HAP-1 (cell line): ENCODE results near the gene NAPA.
A peak's percentile ranks its signal among the peaks of the same experiment; 100 is the strongest.

ENCODE experiments used
- DNase-seq, 2 experiments: peaks; one replicate each; pipeline ENCODE4 v3.0.0-alpha.2; 2016 to 2020; ENCODE audit warnings: low spot score in 2 of 2
- H3K27me3 ChIP-seq: fragments of 250-450 bp; sonication (Bioruptor Pico); 2 replicates; pipeline ENCODE4 v1.5.1; 2020; ENCODE audit warnings: low read depth, mild to moderate bottlenecking, moderate library complexity
- H3K36me3 ChIP-seq: fragments of 250-450 bp; sonication (Bioruptor Pico); replicated peaks from 2 replicates; pipeline ENCODE4 v1.5.1; 2020; ENCODE audit warnings: mild to moderate bottlenecking
- H3K4me1 ChIP-seq: fragments of 250-450 bp; sonication (Bioruptor Pico); 2 replicates; pipeline ENCODE4 v1.5.1; 2020; ENCODE audit warnings: mild to moderate bottlenecking
- H3K4me3 ChIP-seq: fragments of 250-450 bp; sonication (Bioruptor Pico); 2 replicates; pipeline ENCODE4 v1.5.1; 2020; ENCODE audit warnings: mild to moderate bottlenecking, moderate library complexity
- H3K9me3 ChIP-seq: fragments of 250-450 bp; sonication (Bioruptor Pico); 2 replicates; pipeline ENCODE4 v1.5.1; 2020; ENCODE audit warnings: mild to moderate bottlenecking, moderate library complexity
- in situ Hi-C: fragments of 300-500 bp; cut with MboI; formaldehyde crosslinking; loops from 3 replicates; pipeline ENCODE4 v1.14.3; 2020; ENCODE audit warnings: low sequenced_read_pairs, inconsistent platforms, mixed read lengths

The NAPA gene

DNA sequence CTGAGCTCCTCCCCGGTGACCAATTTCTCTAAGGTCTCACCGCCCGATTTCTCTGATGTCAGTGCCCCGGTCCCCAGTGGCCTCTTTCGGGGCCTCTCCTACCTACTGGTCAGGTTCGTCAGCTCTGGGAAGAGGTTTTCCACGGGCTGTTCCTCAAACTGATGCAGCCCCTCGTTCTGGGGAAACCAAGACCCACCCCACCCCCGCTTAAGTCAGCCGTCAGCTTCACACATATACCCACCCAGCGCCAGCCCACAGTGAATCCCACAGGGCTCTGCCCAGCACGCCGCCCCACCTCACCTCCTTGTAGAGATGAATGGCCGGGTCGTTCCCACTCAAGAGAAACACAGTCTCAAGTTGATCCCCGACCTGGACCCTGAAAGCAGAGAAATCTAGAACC is 34.2 kb downstream of the NAPA start:
- no peak overlapping the region for H3K4me3 ChIP-seq
- DNase-seq, result no peak
- H3K4me1 ChIP-seq, result no peaks in the 10 kb centered on the region
- in situ Hi-C loops, result no loop called here
- no peaks in the 10 kb centered on the region for H3K36me3 ChIP-seq
- H3K27me3 ChIP-seq, result no peaks in the 10 kb centered on the region
- H3K9me3 ChIP-seq, result no peaks in the 10 kb centered on the region

DNA sequence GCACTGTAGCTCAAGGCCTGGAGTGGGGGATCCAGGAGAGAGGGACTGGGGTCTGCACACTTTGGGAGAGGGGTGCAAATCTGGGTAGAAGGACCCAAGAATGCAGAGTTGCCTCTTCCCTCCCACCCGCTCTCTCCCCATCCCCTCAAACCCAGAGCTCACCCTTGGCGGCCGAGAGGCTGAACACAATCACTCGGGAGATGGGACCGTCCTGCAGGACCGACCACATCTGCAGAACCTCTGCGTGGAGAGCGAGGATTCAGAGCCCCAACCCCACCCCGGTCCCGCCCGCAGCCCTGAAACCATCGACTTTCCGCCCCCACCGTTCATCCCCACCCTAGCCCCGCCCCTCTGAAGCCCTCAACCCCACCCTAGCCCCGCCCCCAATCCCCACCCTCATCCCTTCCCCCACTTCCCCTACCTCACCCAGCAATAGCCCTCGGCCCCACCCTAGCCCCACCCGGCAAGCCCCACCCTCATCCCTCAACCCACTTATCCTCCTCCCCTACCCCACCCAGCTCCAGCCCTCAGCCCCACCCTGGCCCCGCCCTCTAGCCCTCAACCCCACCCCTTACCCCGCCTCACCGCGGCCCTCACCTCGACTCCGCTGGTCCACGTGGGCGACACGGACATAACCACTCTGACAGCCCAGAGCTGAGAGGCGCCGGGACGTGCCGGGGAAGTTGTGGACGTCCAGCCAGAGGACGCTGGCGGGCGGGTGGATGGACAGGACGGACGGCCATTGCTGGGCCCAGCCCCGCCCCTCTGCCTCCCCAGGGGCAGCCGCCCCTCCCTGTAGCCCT is 35.0 kb downstream of the NAPA start:
- Histone ChIP-seq H3K4me1 (no peaks in the 10 kb centered on the region), H3K9me3 (no peaks in the 10 kb centered on the region), H3K27me3 (no peaks in the 10 kb centered on the region), H3K36me3 (no peaks in the 10 kb centered on the region), H3K4me3 (no peak overlapping the region)
- peak in 1 of 2 experiments; percentile 37 for DNase-seq
- in situ Hi-C loops, result loop anchor here (5.0 kb wide), 1 partner anchor 38 kb away; no protein-coding TSS in a partner anchor

DNA sequence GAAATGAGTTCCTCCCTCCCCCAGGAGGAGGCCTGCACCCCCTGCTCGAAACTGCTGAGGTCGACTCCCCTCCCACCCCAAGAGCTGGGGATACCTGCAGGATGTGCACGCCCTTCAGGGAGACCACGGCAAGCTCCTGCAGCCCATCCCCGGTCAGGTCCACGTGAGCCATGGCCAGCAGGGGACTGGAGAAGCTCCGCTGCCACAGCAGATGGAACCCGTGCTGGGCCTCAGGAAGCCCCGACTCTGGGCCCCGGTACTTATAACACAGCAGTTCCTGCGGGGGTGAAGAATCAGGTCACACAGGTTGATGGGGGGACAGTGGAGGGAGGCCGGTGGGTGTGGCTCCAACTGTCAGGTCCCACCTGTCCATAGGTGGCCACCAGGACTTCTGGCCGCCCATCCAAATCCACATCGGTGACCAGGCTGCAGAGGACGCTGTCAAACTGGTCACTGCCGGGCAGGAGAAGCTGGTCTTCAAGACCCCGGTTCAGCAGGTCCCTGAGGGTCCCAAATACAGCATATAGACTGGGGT is 38.4 kb downstream of the NAPA start:
- no peak overlapping the region for H3K4me3 ChIP-seq
- H3K27me3 ChIP-seq, result peaks cover 1% of the 10 kb centered on the region
- no peaks in the 10 kb centered on the region for H3K36me3 ChIP-seq
- no peaks in the 10 kb centered on the region for H3K4me1 ChIP-seq
- in situ Hi-C loops, result loop anchor here (5.0 kb wide), 1 partner anchor 34 kb away; no protein-coding TSS in a partner anchor
- no peaks in the 10 kb centered on the region for H3K9me3 ChIP-seq
- no peak for DNase-seq

DNA sequence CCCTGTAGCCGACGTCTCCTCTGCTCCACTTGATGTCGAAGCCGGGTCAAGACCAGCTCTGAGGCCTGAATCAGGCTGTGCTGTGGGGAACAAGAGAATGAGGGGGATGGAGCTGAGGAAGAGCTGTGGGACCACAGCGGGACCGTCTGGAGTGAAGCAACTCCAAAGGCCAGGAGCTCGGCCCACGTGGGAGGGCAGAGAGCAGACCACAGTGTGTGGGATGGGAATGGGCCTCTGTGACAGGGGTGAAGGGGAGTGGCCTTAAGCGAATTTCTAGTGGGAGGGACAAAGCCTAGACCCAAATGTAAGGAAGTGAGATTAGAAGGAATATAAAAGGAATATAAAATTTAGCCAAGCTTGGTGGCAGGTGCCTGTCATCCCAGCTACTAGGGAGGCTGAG is 39.4 kb downstream of the NAPA start:
- no peak for DNase-seq
- in situ Hi-C loops, result loop anchor here (5.0 kb wide), 1 partner anchor 33 kb away; no protein-coding TSS in a partner anchor

DNA sequence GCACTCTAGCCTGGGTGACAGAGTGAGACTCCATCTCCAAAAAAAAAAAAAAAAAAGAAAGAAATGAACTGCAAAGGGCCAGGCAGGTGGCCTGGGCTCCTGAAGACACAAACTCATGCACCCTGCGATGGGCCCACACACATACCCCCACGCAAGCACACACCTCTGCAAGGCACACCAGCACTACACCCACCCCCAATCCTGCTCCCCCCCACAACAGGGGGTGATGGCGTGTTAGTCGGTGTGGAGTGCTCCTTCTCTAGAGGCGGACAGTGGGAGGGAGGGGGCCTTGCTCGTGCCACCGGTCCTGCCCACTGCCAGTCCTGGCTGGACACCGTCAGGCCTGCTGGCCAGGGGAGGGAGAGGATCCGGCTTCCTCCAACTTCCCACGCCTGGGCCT is 41.5 kb downstream of the NAPA start:
- Histone ChIP-seq H3K27me3 (peaks cover 32% of the 10 kb centered on the region), H3K4me1 (no peaks in the 10 kb centered on the region), H3K9me3 (no peaks in the 10 kb centered on the region), H3K36me3 (no peaks in the 10 kb centered on the region), H3K4me3 (no peak overlapping the region)
- DNase-seq, result no peak
- in situ Hi-C loops, result no loop called here

More for the DNA sequence above, 39.4 kb downstream of the NAPA start:
- Histone ChIP-seq H3K4me1 (no peaks in the 10 kb centered on the region), H3K9me3 (no peaks in the 10 kb centered on the region), H3K4me3 (no peak overlapping the region), H3K36me3 (no peaks in the 10 kb centered on the region), H3K27me3 (peaks cover 12% of the 10 kb centered on the region)

DNA sequence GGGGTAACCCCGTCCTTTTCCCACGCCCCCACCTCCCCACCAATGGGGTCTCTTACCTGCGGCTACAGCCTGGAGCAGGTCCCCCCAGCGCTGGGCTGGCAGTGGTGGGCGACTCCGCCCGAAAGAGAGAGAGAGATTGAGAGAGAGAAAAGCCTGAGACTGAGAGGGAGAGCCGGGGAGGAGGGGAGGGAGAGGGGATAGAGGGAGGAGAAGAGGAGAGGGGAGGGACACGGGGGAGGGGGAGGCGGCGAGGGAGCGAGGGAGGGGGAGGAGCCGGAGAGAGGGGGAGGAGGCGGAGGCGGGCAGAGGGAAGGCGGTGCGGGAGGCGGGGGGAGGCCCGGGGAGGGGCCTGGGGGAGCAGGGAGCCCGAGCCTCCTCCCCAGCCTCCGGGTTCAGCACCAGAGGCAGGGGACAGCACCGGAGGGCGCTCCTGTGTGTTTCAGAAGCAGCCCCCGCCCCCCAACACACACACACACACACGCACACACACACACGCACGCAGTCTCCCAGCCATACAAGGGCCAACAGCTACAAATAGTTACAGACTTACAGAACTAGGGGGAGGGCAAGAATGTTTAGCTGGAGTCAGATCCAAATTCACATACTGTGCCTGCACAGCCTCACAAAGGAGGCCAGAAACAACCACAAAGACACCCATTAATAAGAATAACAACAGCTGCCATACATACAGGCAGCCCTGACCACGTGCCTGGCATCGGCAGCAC is 43.0 kb downstream of the NAPA start, which contains the start of gene SLC8A2:
Gene SLC8A2, minus strand, starts transcription at position 161 of the 725 bp plus-strand sequence. CDS start 5,490 bp downstream, outside the sequence.
- Histone ChIP-seq H3K36me3 (no peaks in the 10 kb centered on the region), H3K4me3 (peak within 1 kb of the TSS; percentile 13; the same call in 1 of the 2 replicates), H3K9me3 (no peaks in the 10 kb centered on the region), H3K4me1 (no peaks in the 10 kb centered on the region), H3K27me3 (peaks cover 42% of the 10 kb centered on the region)
- DNase-seq, result peak; percentile 64 to 91
- in situ Hi-C loops, result no loop called here

DNA sequence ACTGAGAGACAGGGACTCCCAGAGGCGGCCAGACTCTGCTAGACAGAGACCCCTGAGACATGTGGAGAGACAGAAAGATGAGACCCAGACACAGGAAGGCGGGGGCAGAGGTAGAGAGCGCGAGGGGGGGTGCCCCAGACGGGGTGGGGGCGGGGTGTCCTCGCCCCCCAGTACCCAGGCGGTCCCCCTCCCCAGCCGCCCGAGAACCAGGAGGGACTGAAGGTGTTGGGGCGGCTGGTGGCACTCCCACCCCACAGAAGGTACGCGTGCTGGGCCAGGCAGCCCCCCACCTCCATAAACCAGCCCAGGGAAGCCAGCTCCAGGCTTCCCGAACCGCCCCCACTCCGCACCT is 43.5 kb downstream of the NAPA start:
- Histone ChIP-seq H3K27me3 (peaks cover 44% of the 10 kb centered on the region), H3K9me3 (no peaks in the 10 kb centered on the region), H3K36me3 (no peaks in the 10 kb centered on the region), H3K4me1 (no peaks in the 10 kb centered on the region), H3K4me3 (peak overlapping the region; percentile 13; the same call in 1 of the 2 replicates)
- in situ Hi-C loops, result no loop called here
- no peak for DNase-seq

DNA sequence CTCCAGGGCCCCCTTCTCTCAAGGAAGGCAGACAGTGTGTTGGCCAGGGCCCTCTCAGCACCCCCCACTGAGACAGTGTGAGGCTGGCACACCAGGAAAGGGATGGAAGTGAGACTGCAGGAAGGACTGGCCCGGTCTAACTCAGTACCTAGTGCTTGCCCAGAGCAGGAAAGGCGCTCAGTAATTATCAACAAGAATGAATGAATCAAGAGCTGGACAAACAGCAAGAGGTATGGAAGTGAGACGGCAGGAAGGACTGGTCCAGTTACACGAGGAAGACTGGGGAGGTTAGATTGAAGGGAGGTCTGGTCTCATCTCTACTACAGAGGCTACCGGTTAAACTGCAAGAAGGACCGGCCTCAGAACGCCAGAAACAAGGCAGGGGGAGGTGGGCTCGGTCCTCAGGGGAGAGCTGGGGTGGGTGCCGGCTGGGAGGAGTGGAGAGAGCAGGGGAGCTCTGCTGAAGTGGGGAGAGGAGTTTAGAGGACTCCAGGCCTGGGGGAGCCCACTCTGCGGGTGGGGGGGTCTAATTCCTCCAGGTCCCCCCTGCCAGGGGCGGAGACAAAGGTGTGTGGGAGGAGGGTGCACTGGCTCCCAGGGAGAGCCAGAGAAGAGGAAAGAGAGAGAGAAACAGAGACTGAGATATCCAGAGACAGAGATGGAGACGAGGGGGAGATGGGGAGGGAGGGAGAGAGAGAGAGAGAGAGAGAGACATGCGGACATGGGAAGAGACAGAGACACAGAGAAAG is 44.2 kb downstream of the NAPA start:
- DNase-seq, result no peak
- Histone ChIP-seq H3K36me3 (no peaks in the 10 kb centered on the region), H3K4me1 (no peaks in the 10 kb centered on the region), H3K9me3 (no peaks in the 10 kb centered on the region), H3K4me3 (no peak overlapping the region), H3K27me3 (peaks cover 44% of the 10 kb centered on the region)
- in situ Hi-C loops, result no loop called here

DNA sequence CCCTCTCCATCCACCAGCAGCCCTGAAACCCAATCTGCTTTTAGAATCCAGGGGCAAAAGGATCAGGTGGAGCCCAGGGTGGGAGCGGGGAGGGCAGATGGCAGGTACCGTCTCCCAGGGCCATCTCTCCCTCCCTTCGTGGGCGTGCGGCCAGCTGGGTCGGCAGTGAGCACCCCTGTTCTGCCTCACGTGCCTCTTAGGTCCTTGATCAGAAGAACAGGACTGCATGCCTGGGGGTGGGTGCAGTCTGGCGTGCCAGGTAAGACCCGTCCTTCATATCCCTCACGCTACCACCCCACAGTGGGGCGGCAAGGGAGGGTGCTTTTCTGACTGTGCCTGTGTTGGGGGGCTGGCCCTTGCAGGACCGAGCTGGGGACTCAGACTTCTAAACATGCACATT is 45.1 kb downstream of the NAPA start:
- no peak overlapping the region for H3K4me3 ChIP-seq
- in situ Hi-C loops, result no loop called here
- H3K36me3 ChIP-seq, result no peaks in the 10 kb centered on the region
- H3K27me3 ChIP-seq, result peaks cover 51% of the 10 kb centered on the region
- H3K9me3 ChIP-seq, result no peaks in the 10 kb centered on the region
- no peak for DNase-seq
- no peaks in the 10 kb centered on the region for H3K4me1 ChIP-seq

DNA sequence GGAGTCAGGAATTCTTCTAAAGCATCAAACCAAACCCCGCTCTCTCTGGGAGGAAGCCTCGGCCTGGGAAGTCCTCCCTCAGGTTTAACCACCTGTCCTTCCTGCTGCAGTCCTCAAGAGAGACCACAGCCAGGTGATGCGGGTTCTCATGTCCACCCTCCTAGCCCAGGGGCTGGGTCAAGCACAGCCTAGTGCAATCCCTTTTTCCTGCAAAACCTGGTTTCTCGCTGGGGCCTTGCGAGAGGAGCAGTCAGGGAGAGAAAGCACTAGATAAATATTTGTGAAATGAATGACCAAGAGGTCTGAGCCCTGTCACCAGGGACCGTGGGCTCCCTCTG is 45.5 kb downstream of the NAPA start:
- Histone ChIP-seq H3K4me1 (no peaks in the 10 kb centered on the region), H3K36me3 (no peaks in the 10 kb centered on the region), H3K27me3 (peaks cover 51% of the 10 kb centered on the region), H3K4me3 (no peak overlapping the region), H3K9me3 (no peaks in the 10 kb centered on the region)
- in situ Hi-C loops, result no loop called here
- DNase-seq, result no peak

DNA sequence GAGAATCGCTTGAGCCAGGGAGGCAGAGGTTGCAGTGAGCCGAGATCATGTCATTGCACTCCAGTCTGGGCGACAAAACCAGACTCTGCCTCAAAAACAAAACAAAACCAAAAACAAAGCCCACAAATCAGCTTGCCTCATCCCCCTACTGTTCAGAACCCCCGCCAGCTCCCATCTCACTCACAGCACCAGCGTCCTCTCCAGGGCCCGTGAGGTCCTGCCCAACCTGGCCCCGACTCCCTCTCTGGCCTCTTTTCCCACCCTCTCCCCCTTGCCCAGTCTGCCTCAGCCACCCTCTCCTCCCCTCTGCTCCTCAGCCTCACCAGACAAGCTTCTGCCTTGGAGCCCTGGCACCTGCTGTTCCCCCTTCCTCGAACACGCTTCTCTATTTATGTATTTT is 46.9 kb downstream of the NAPA start:
- in situ Hi-C loops, result no loop called here
- Histone ChIP-seq H3K9me3 (no peaks in the 10 kb centered on the region), H3K27me3 (peaks cover 51% of the 10 kb centered on the region)

DNA sequence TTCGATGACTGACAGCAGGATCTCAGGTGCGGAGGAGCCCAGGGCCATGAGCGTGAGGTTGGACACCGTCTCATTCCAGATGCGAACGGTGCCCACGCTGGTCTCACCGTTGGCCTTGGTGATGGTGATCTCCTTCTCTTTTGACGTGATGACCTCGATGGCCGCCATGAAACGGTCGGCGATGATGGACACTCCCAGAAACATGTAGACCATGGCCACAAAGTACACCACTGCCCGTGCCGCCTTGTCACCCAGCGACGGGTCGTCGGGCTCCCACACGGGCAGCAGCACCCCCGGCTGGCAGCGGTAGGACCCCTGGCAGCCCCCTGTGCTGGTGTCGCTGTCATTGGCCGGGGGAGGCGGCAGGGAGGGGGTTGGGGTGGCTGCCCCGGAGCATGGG is 48.9 kb downstream of the NAPA start:
- Histone ChIP-seq H3K27me3 (peaks cover 44% of the 10 kb centered on the region), H3K4me3 (no peak overlapping the region), H3K4me1 (no peaks in the 10 kb centered on the region), H3K36me3 (no peaks in the 10 kb centered on the region), H3K9me3 (no peaks in the 10 kb centered on the region)
- DNase-seq, result no peak
- in situ Hi-C loops, result no loop called here

More for the DNA sequence above, 46.9 kb downstream of the NAPA start:
- Histone ChIP-seq H3K4me1 (no peaks in the 10 kb centered on the region), H3K36me3 (no peaks in the 10 kb centered on the region), H3K4me3 (no peak overlapping the region)
- DNase-seq, result no peak

DNA sequence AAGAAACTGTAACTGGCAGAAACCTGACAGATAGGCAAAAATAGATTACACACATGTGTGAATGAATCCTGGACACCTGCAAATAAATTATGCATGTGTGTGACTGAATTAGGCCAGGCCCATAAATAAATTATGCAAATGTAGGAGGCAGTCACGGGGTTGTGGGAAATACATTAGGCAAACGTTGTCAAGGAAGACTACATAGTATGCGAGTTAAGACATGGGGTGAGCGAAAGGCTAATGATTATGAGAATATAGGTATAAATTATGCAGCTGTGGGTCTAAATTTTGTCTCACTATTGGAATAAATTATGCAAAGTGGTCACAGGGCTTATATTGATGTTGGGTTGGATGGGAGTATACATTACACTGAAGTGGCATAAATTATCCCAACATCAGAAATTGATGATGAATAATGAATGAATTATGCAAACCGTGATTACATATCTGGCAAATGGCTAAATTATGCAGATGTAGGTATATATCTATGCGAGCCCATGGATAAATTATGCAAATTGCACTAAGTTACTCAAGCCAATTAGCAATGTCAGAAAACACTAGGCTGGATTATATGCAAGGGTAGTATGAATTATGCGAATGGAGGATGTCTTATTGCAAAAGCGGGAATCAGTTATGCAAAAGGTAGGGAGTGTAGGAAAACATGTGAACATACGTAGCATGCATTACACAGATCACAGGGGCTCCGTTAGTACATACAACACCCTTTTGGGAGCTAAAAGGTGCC is 50.0 kb downstream of the NAPA start:
- in situ Hi-C loops, result no loop called here
- Histone ChIP-seq H3K9me3 (no peaks in the 10 kb centered on the region), H3K4me1 (no peaks in the 10 kb centered on the region), H3K36me3 (no peaks in the 10 kb centered on the region), H3K27me3 (peaks cover 33% of the 10 kb centered on the region), H3K4me3 (no peak overlapping the region)
- no peak for DNase-seq
